OCI-LY3 (cell line): Measurements from ENCODE around the gene RAP2A.

Source experiments
- EZH2phosphoT487 ChIP-seq: fragments of 200-600 bp; shearing (Covaris generic); IDR thresholded peaks from 2 replicates; pipeline ENCODE4 v1.6.1; 2018; ENCODE audit warnings: antibody characterized with exemption, mixed run types, low read depth
- TF ChIP-seq, protein P1 (sequence below): fragments of 200-600, 300-600 bp; sonication (generic); IDR thresholded peaks from 2 replicates; pipeline ENCODE4 v1.5.1; 2014; ENCODE audit warnings: antibody characterized with exemption, low read length, low read depth

DNA sequence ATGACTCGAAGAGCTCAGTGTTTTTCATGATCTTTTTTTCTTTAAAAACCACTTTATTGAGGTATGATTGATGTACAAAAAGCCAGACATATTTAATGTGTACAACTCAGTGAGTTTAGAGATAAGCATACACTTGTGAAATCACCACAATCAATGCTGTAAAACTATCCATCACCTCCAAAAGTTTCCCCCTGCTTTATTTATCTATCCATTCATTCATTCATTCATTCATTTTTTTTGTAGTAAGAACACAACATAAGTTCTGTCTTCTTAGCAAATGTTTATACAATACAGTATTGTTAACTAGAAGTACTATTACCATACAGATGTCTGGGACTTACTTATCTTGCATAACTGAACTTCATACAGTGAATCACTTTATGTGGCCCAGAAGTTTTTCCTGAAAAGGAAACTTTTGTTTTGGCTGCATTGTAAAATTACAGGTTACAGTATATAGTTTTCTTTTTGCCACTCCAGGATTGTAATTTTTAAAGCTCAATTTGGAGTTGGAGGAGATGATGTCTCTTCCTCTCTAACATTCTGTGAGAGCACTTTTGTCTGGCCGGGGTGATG lies 6.7 kb downstream of the RAP2A start:
- TF ChIP-seq EZH2phosphoT487, result no peak
- TF ChIP-seq, protein P1, sequence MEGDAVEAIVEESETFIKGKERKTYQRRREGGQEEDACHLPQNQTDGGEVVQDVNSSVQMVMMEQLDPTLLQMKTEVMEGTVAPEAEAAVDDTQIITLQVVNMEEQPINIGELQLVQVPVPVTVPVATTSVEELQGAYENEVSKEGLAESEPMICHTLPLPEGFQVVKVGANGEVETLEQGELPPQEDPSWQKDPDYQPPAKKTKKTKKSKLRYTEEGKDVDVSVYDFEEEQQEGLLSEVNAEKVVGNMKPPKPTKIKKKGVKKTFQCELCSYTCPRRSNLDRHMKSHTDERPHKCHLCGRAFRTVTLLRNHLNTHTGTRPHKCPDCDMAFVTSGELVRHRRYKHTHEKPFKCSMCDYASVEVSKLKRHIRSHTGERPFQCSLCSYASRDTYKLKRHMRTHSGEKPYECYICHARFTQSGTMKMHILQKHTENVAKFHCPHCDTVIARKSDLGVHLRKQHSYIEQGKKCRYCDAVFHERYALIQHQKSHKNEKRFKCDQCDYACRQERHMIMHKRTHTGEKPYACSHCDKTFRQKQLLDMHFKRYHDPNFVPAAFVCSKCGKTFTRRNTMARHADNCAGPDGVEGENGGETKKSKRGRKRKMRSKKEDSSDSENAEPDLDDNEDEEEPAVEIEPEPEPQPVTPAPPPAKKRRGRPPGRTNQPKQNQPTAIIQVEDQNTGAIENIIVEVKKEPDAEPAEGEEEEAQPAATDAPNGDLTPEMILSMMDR, result no peak
